Glutamatergic neuron (in vitro differentiated cells): ENCODE results near the gene EIF2B5. TPM values are rescaled to one million over a fixed set of nuclear protein-coding genes. Genes with fewer than 3 reads are reported as not detected.

Experiments used
- DNase-seq: peaks from one replicate; pipeline ENCODE4 v3.0.0; 2022
- H3K27ac Mint-ChIP-seq: one replicate; pipeline ENCODE4 v1.8.0; 2020; ENCODE audit warnings: mild to moderate bottlenecking, mixed read lengths, inconsistent platforms; ENCODE audit not compliant: unreplicated experiment
- H3K27me3 Mint-ChIP-seq: one replicate; pipeline ENCODE4 v1.8.0; 2020; ENCODE audit warnings: mild to moderate bottlenecking, moderate library complexity, mixed read lengths, inconsistent platforms; ENCODE audit not compliant: unreplicated experiment
- H3K36me3 Mint-ChIP-seq: one replicate; pipeline ENCODE4 v1.8.0; 2020; ENCODE audit warnings: mild to moderate bottlenecking, mixed read lengths, inconsistent platforms; ENCODE audit not compliant: unreplicated experiment
- H3K4me1 Mint-ChIP-seq: one replicate; pipeline ENCODE4 v1.8.0; 2020; ENCODE audit warnings: mild to moderate bottlenecking, low read depth, mixed read lengths, inconsistent platforms; ENCODE audit not compliant: unreplicated experiment
- H3K4me3 Mint-ChIP-seq: one replicate; pipeline ENCODE4 v1.8.0; 2020; ENCODE audit warnings: mild to moderate bottlenecking, mixed read lengths, inconsistent platforms; ENCODE audit not compliant: unreplicated experiment
- H3K9me3 Mint-ChIP-seq: one replicate; pipeline ENCODE4 v1.8.0; 2020; ENCODE audit warnings: mild to moderate bottlenecking, moderate library complexity, mixed read lengths, inconsistent platforms; ENCODE audit not compliant: unreplicated experiment
- total RNA-seq: library from RNA; stranded (reverse); fragmentation: NEBNext Ultra II Directional; extraction: Animal tissue kit (Norgen Biotek cat#: 25700); gene quantifications from one replicate; pipeline ENCODE4 v1.2.1, GENCODE V29; 2021; ENCODE audit not compliant: unreplicated experiment
- TF ChIP-seq, protein P1 (sequence below): fragments of 200-600 bp; sonication (generic); IDR thresholded peaks from one replicate; pipeline ENCODE4 v1.5.0; 2021; ENCODE audit not compliant: partially characterized antibody, unreplicated experiment

The EIF2B5 gene
- total RNA-seq, 1 donor from 2014 or later = 41.6 TPM

DNA sequence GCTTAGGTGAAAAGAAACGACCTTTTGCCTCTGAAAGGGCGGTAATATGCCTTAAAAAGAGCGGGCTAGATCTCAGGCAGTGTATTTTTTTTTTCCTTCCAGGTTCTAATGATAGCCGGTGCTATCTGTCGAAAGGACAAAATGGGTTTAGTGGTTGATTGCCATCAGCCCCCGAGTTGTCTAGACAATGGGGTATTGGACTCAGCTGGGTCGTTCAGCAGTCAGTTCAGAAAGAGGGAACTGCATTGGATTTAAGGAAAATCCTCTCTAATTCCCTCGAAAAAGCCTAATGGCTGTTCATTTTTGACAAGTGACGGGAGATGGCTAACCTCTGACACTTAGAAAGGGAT, 728 bp downstream of the EIF2B5 start:
- no peak for DNase-seq
- Mint-ChIP-seq H3K27me3 (no peaks in the 10 kb centered on the region), H3K9me3 (peaks cover 8% of the 10 kb centered on the region), H3K27ac (peak overlapping the region; percentile 89), H3K4me1 (peaks cover 9% of the 10 kb centered on the region), H3K4me3 (peak overlapping the region; percentile 94), H3K36me3 (no peaks in the 10 kb centered on the region)
- TF ChIP-seq, protein P1, sequence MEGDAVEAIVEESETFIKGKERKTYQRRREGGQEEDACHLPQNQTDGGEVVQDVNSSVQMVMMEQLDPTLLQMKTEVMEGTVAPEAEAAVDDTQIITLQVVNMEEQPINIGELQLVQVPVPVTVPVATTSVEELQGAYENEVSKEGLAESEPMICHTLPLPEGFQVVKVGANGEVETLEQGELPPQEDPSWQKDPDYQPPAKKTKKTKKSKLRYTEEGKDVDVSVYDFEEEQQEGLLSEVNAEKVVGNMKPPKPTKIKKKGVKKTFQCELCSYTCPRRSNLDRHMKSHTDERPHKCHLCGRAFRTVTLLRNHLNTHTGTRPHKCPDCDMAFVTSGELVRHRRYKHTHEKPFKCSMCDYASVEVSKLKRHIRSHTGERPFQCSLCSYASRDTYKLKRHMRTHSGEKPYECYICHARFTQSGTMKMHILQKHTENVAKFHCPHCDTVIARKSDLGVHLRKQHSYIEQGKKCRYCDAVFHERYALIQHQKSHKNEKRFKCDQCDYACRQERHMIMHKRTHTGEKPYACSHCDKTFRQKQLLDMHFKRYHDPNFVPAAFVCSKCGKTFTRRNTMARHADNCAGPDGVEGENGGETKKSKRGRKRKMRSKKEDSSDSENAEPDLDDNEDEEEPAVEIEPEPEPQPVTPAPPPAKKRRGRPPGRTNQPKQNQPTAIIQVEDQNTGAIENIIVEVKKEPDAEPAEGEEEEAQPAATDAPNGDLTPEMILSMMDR = no peak

DNA sequence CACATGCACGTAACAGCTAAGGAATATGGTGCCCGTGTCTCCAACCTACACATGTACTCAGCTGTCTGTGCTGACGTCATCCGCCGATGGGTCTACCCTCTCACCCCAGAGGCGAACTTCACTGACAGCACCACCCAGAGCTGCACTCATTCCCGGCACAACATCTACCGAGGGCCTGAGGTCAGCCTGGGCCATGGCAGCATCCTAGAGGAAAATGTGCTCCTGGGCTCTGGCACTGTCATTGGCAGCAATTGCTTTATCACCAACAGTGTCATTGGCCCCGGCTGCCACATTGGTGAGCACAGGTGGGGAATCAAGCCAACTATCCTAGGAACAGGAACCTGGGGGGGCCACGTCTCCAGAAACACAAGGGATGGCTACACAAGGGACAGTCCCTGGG, 5.3 kb downstream of the EIF2B5 start:
- Mint-ChIP-seq H3K4me3 (no peak overlapping the region), H3K4me1 (peaks cover 9% of the 10 kb centered on the region), H3K36me3 (no peaks in the 10 kb centered on the region), H3K27ac (no peak overlapping the region), H3K27me3 (peaks cover 2% of the 10 kb centered on the region), H3K9me3 (peaks cover 4% of the 10 kb centered on the region)
- TF ChIP-seq, protein P1 = no peak
- no peak for DNase-seq

DNA sequence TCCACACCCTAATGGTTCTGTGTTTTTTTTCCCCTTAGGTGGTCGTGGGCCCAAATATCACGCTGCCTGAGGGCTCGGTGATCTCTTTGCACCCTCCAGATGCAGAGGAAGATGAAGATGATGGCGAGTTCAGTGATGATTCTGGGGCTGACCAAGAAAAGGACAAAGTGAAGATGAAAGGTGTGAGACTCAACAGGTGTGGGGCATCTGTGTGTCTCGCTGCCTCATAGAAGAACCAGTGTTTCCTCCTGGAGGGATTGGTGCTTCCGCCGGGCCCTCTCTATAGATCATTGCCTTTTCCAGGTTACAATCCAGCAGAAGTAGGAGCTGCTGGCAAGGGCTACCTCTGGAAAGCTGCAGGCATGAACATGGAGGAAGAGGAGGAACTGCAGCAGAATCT, 7.0 kb downstream of the EIF2B5 start:
- DNase-seq = no peak
- Mint-ChIP-seq H3K4me1 (peaks cover 4% of the 10 kb centered on the region), H3K27ac (no peak overlapping the region), H3K27me3 (peaks cover 2% of the 10 kb centered on the region), H3K36me3 (no peaks in the 10 kb centered on the region), H3K4me3 (no peak overlapping the region), H3K9me3 (peaks cover 2% of the 10 kb centered on the region)
- TF ChIP-seq, protein P1 = no peak

DNA sequence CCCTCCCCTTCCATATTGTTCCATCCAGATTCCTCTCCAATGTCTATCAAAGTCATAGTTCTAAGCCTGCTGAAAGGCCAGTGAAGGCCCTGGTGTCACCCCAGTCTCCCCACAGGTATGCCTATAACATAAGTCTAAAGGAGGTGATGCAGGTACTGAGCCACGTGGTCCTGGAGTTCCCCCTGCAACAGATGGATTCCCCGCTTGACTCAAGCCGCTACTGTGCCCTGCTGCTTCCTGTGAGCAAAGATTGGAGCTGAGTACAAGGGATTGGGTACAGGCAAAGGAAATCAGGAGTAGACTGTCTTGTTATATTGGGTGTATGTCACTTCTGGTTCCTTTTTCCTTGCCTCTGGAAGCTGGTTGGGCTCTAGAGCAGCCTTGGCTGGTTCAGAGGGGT, 8.2 kb downstream of the EIF2B5 start:
- Mint-ChIP-seq H3K27me3 (peaks cover 2% of the 10 kb centered on the region), H3K36me3 (no peaks in the 10 kb centered on the region), H3K4me3 (no peak overlapping the region), H3K9me3 (peaks cover 2% of the 10 kb centered on the region), H3K27ac (no peak overlapping the region), H3K4me1 (peaks cover 2% of the 10 kb centered on the region)
- no peak for DNase-seq
- TF ChIP-seq, protein P1 = no peak

DNA sequence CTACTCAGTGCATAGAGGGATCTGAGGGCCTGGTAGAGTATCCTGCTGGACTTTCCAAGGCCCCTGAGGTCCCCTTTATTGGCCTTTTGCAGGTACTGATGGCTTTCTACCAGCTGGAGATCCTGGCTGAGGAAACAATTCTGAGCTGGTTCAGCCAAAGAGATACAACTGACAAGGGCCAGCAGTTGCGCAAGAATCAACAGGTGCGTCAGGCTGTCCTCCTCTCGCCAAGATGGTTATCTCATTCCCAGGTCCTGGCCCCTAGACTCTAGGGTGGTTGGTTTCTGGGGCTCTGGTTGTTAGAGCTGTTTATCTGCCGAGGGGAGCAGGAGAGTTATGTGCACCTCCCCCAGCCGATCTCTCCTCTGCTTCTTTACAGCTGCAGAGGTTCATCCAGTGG, 9.3 kb downstream of the EIF2B5 start:
- Mint-ChIP-seq H3K27me3 (peaks cover 2% of the 10 kb centered on the region), H3K27ac (no peak overlapping the region), H3K36me3 (no peaks in the 10 kb centered on the region), H3K4me3 (no peak overlapping the region), H3K4me1 (peaks cover 2% of the 10 kb centered on the region), H3K9me3 (peaks cover 2% of the 10 kb centered on the region)
- TF ChIP-seq, protein P1 = no peak
- no peak for DNase-seq
